ENCODE results near the gene IRX4.

The IRX4 gene

GRCh38 chr5:1882337-1883119, at the start of gene IRX4:
Gene IRX4 (minus strand): TSS chr5:1882925. CDS start chr5:1882647, 278 bp downstream.
- no peak for DNase-seq

GRCh38 chr5:1931604-1932231, 49.0 kb upstream of the IRX4 start:
- no peak for DNase-seq

- no peak for DNase-seq
These were observed 48.3 kb upstream of the IRX4 start for GRCh38 chr5:1930880-1931603.

GRCh38 chr5:1930501-1930879, 47.8 kb upstream of the IRX4 start:
- DNase-seq = no peak

GRCh38 chr5:1929108-1929991, 46.6 kb upstream of the IRX4 start:
- DNase-seq = no peak

GRCh38 chr5:1926471-1927341, 44.0 kb upstream of the IRX4 start:
- DNase-seq = no peak

- DNase-seq = no peak
These were observed 43.3 kb upstream of the IRX4 start for GRCh38 chr5:1926071-1926440.

- DNase-seq = no peak
These were observed 42.7 kb upstream of the IRX4 start for GRCh38 chr5:1925111-1926070.

GRCh38 chr5:1923766-1924165, 41.0 kb upstream of the IRX4 start:
- no peak for DNase-seq

GRCh38 chr5:1923341-1923740, 40.6 kb upstream of the IRX4 start:
- DNase-seq = no peak

- no peak for DNase-seq
These were observed 39.0 kb upstream of the IRX4 start for GRCh38 chr5:1921711-1922110.

GRCh38 chr5:1919750-1920149, 37.0 kb upstream of the IRX4 start:
- DNase-seq = no peak

- DNase-seq = no peak
These were observed 36.5 kb upstream of the IRX4 start for GRCh38 chr5:1919209-1919566.

GRCh38 chr5:1918488-1919208, 35.9 kb upstream of the IRX4 start:
- DNase-seq = no peak

GRCh38 chr5:1917830-1918487, 35.2 kb upstream of the IRX4 start:
- no peak for DNase-seq

- no peak for DNase-seq
These were observed 33.6 kb upstream of the IRX4 start for GRCh38 chr5:1916041-1917001.

GRCh38 chr5:1915316-1915715, 32.6 kb upstream of the IRX4 start:
- DNase-seq = no peak

GRCh38 chr5:1914471-1914870, 31.7 kb upstream of the IRX4 start:
- DNase-seq = no peak

All from activated CD4-positive, CD25-positive, alpha-beta regulatory T cell treated with anti-CD3 and anti-CD28 coated beads, Interleukin-2, amount 50 U/mL, for 72 hours (primary cell).